ENCODE data around the gene RASA2.

The RASA2 gene

GRCh38 chr3:141597931-141598330 is 111.1 kb downstream of the RASA2 start:
- ChIA-PET POLR2A (ENCODE audit: low non-redundant PET) (no interaction called here), CTCF (interaction anchor here (0.6 kb wide), 1 partner anchor 124 kb away, joined by 3 read pairs; no protein-coding TSS in a partner anchor)
- no peak overlapping the region for H3K27ac ChIP-seq
- no peak for TF ChIP-seq CTCF (conservative IDR thresholded peaks at IDR 0.05; ENCODE audit: low read depth)
- DNase-seq (ENCODE audit: low spot score), result no peak

GRCh38 chr3:141600331-141600730 is 113.5 kb downstream of the RASA2 start:
- ChIA-PET CTCF (interaction anchor here (0.6 kb wide), 1 partner anchor 764 kb away, joined by 3 read pairs; no protein-coding TSS in a partner anchor), POLR2A (ENCODE audit: low non-redundant PET) (no interaction called here)
- no peak overlapping the region for H3K27ac ChIP-seq
- no peak for DNase-seq (ENCODE audit: low spot score)
- TF ChIP-seq CTCF (conservative IDR thresholded peaks at IDR 0.05; ENCODE audit: low read depth), result no peak

- POLR2A ChIA-PET (ENCODE audit: low non-redundant PET), result no interaction called here
- DNase-seq (ENCODE audit: low spot score), result no peak
- no peak overlapping the region for H3K27ac ChIP-seq
- no peak for TF ChIP-seq CTCF (conservative IDR thresholded peaks at IDR 0.05; ENCODE audit: low read depth)
- CTCF ChIA-PET, result no interaction called here
Measured at GRCh38 chr3:141602706-141603105, 115.9 kb downstream of the RASA2 start.

GRCh38 chr3:141603473-141604035 is 116.7 kb downstream of the RASA2 start:
- POLR2A ChIA-PET (ENCODE audit: low non-redundant PET), result no interaction called here
- CTCF ChIA-PET, result no interaction called here
- TF ChIP-seq CTCF (conservative IDR thresholded peaks at IDR 0.05; ENCODE audit: low read depth), result no peak
- no peak overlapping the region for H3K27ac ChIP-seq
- no peak for DNase-seq (ENCODE audit: low spot score)

- ChIA-PET CTCF (interaction anchor here (0.6 kb wide), 1 partner anchor 8 kb away, joined by 4 read pairs; no protein-coding TSS in a partner anchor), POLR2A (ENCODE audit: low non-redundant PET) (no interaction called here)
- TF ChIP-seq CTCF (conservative IDR thresholded peaks at IDR 0.05; ENCODE audit: low read depth), result no peak
- no peak for DNase-seq (ENCODE audit: low spot score)
- no peak overlapping the region for H3K27ac ChIP-seq
Measured at GRCh38 chr3:141605883-141606282, 119.1 kb downstream of the RASA2 start.

- H3K27ac ChIP-seq, result no peak overlapping the region
- ChIA-PET CTCF (interaction anchor here (0.6 kb wide), 1 partner anchor 38 kb away, joined by 3 read pairs; no protein-coding TSS in a partner anchor), POLR2A (ENCODE audit: low non-redundant PET) (no interaction called here)
- no peak for DNase-seq (ENCODE audit: low spot score)
- no peak for TF ChIP-seq CTCF (conservative IDR thresholded peaks at IDR 0.05; ENCODE audit: low read depth)
Measured at GRCh38 chr3:141608438-141608837, 121.6 kb downstream of the RASA2 start.
